HepG2 (cell line): ENCODE results near the gene KATNBL1. TPM values are rescaled to one million over a fixed set of nuclear protein-coding genes. Genes with fewer than 3 reads are reported as not detected.

Experiments used
- DR1 ChIP-seq: sonication (generic); formaldehyde crosslinking; IDR thresholded peaks from 2 replicates; pipeline ENCODE4 v1.8.0; 2021; ENCODE audit warnings: mild to moderate bottlenecking, missing genetic modification reagents, inconsistent platforms
- MTF1 ChIP-seq: sonication (generic); formaldehyde crosslinking; IDR thresholded peaks from 2 replicates; pipeline ENCODE4 v1.5.0; 2020; ENCODE audit warnings: missing genetic modification reagents
- NFKB2 ChIP-seq: sonication (generic); formaldehyde crosslinking; IDR thresholded peaks from 2 replicates; pipeline ENCODE4 v1.4.0; 2020; ENCODE audit warnings: missing genetic modification reagents, borderline replicate concordance
- PITX1 ChIP-seq: sonication (generic); formaldehyde crosslinking; IDR thresholded peaks from 2 replicates; pipeline ENCODE4 v1.5.1; 2020; ENCODE audit warnings: mild to moderate bottlenecking, missing genetic modification reagents
- REXO4 ChIP-seq: sonication (generic); formaldehyde crosslinking; IDR thresholded peaks from 2 replicates; pipeline ENCODE4 v1.8.0; 2022; ENCODE audit warnings: missing genetic modification reagents, mild to moderate bottlenecking, borderline replicate concordance
- UBTF ChIP-seq: sonication (generic); formaldehyde crosslinking; IDR thresholded peaks from 2 replicates; pipeline ENCODE4 v1.4.0; 2020; ENCODE audit warnings: mild to moderate bottlenecking, missing genetic modification reagents
- ZC3H4 ChIP-seq: sonication (generic); formaldehyde crosslinking; IDR thresholded peaks from 2 replicates; pipeline ENCODE4 v1.4.0; 2020; ENCODE audit warnings: missing genetic modification reagents, borderline replicate concordance
- ZNF282 ChIP-seq: fragments of 450-650 bp; IDR thresholded peaks from 2 replicates; pipeline ENCODE4 v1.6.1; 2018; ENCODE audit not compliant: partially characterized antibody
- ZNF512 ChIP-seq: sonication (generic); formaldehyde crosslinking; IDR thresholded peaks from 2 replicates; pipeline ENCODE4 v1.4.0; 2020; ENCODE audit warnings: mild to moderate bottlenecking, missing genetic modification reagents
- ZNF572 ChIP-seq: sonication (generic); formaldehyde crosslinking; IDR thresholded peaks from 2 replicates; pipeline ENCODE4 v1.5.1; 2020; ENCODE audit warnings: mild to moderate bottlenecking, missing genetic modification reagents
- ZNF687 ChIP-seq: sonication (generic); formaldehyde crosslinking; IDR thresholded peaks from 2 replicates; pipeline ENCODE4 v1.5.1; 2020; ENCODE audit warnings: mild to moderate bottlenecking, missing genetic modification reagents, moderate library complexity
- ZNF720 ChIP-seq: sonication (generic); formaldehyde crosslinking; IDR thresholded peaks from 2 replicates; pipeline ENCODE4 v1.4.0; 2020; ENCODE audit warnings: missing genetic modification reagents
- ZNF790 ChIP-seq: sonication (generic); formaldehyde crosslinking; IDR thresholded peaks from 2 replicates; pipeline ENCODE4 v1.8.0; 2022; ENCODE audit warnings: missing genetic modification reagents, mild to moderate bottlenecking, borderline replicate concordance
- polyA plus RNA-seq, 8 experiments: library from polyadenylated mRNA; depleted of rRNA in 3 of 8; stranded (reverse) in 7 of 8; unstranded in 1 of 8; fragments of >200 nt; fragmentation: Illumina TruSeq in 4 of 8; extraction: Trizol in 4 of 8; gene quantifications; 2 replicates each; pipeline versions ENCODE4 v1.2.1 to v1.2.3, GENCODE V29; 2011 to 2016; ENCODE audit warnings: low read depth in 4 of 8, missing spikeins in 1 of 8, mixed read lengths in 1 of 8; ENCODE audit not compliant: insufficient read depth in 1 of 8
- total RNA-seq, 5 experiments: library from RNA; depleted of rRNA; stranded (reverse); fragments of >200 nt; fragmentation: Illumina TruSeq; extraction: Trizol; gene quantifications; 2 replicates each; pipeline ENCODE4 v1.2.3, GENCODE V29; 2016; ENCODE audit warnings: low read depth in 1 of 5
- TF ChIP-seq, protein P1 (sequence below): sonication (generic); formaldehyde crosslinking; IDR thresholded peaks from 2 replicates; pipeline ENCODE4 v1.5.1; 2020; ENCODE audit warnings: mild to moderate bottlenecking, missing genetic modification reagents, borderline replicate concordance

The KATNBL1 gene
- total and polyA plus RNA-seq, 2 of the 13 experiments (the other 11 are each of a cell fraction or from before 2014, with no cell fraction given) = 23.4 to 42.8 TPM

DNA sequence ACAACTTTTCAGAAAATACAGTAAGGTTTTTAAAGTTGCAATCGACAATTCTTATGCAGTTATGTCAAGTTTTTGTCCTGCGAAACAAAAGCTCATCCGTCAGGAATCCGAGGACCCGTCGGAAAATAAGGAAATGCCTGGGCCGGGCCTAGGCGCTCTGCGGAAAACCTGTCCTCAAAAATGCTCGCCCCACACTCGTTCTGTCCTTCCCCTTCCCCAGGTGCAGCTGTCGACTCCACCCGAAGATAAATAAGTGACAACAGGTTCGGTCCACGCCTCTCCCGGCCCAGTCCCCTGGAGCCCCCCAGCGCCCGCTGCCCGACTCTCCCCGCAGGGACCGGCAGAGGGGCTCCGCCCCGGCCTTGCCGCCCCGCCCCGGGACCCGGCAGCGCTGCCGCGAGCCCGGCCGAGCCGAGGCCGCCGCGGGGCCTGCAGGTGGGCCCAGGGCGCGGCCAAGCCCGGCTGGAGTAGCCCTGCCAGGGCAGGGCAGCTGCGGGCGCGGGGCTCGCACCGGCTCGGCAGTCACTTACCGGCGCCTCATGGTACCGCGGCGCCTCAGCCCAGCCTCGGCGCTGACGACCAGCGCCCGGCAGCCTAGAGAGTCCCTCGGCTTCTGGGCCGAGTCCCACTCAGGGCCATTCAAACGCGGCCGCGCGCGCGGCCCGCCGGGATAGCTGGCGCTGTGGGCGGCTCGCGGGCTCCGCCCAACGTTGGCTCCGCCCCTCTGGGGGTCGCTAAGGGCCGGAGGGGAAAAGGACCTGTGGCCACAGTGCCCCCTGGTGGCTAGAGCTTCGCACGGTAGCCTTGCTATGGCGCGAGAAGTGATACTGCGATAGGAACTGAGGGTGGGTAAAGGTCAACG is at the start of gene KATNBL1 (continued):
- TF ChIP-seq, protein P1, sequence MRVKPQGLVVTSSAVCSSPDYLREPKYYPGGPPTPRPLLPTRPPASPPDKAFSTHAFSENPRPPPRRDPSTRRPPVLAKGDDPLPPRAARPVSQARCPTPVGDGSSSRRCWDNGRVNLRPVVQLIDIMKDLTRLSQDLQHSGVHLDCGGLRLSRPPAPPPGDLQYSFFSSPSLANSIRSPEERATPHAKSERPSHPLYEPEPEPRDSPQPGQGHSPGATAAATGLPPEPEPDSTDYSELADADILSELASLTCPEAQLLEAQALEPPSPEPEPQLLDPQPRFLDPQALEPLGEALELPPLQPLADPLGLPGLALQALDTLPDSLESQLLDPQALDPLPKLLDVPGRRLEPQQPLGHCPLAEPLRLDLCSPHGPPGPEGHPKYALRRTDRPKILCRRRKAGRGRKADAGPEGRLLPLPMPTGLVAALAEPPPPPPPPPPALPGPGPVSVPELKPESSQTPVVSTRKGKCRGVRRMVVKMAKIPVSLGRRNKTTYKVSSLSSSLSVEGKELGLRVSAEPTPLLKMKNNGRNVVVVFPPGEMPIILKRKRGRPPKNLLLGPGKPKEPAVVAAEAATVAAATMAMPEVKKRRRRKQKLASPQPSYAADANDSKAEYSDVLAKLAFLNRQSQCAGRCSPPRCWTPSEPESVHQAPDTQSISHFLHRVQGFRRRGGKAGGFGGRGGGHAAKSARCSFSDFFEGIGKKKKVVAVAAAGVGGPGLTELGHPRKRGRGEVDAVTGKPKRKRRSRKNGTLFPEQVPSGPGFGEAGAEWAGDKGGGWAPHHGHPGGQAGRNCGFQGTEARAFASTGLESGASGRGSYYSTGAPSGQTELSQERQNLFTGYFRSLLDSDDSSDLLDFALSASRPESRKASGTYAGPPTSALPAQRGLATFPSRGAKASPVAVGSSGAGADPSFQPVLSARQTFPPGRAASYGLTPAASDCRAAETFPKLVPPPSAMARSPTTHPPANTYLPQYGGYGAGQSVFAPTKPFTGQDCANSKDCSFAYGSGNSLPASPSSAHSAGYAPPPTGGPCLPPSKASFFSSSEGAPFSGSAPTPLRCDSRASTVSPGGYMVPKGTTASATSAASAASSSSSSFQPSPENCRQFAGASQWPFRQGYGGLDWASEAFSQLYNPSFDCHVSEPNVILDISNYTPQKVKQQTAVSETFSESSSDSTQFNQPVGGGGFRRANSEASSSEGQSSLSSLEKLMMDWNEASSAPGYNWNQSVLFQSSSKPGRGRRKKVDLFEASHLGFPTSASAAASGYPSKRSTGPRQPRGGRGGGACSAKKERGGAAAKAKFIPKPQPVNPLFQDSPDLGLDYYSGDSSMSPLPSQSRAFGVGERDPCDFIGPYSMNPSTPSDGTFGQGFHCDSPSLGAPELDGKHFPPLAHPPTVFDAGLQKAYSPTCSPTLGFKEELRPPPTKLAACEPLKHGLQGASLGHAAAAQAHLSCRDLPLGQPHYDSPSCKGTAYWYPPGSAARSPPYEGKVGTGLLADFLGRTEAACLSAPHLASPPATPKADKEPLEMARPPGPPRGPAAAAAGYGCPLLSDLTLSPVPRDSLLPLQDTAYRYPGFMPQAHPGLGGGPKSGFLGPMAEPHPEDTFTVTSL (CRISPR knock-in tag) = no peak
- TF ChIP-seq ZNF512 (no peak), UBTF (peak; percentile 96), ZC3H4 (no peak), MTF1 (CRISPR knock-in tag) (0 out of 2 replicates have a peak, but pooled peaks have one; percentile 54), ZNF687 (CRISPR knock-in tag) (peak; percentile 82), NFKB2 (CRISPR knock-in tag) (peak; percentile 75; the same call in 1 of the 2 replicates), REXO4 (no peak), ZNF720 (CRISPR knock-in tag) (no peak), ZNF282 (no peak), DR1 (CRISPR knock-in tag) (peak; percentile 85), PITX1 (CRISPR knock-in tag) (no peak), ZNF572 (CRISPR knock-in tag) (no peak), ZNF790 (CRISPR knock-in tag) (no peak)
